Activated CD8-positive, alpha-beta memory T cell treated with anti-CD3 and anti-CD28 coated beads, Interleukin-2, amount 50 U/mL, for 4 hours (primary cell): Measurements from ENCODE around the gene THBD.

Source experiments
- DNase-seq: peaks from one replicate; pipeline ENCODE4 v3.0.0-alpha.2; 2020

Gene THBD

GRCh38 chr20:23060629-23061028, 11.2 kb upstream of the THBD start:
- DNase-seq, result no peak

GRCh38 chr20:23059846-23060245, 10.4 kb upstream of the THBD start:
- no peak for DNase-seq

GRCh38 chr20:23059001-23059400, 9.5 kb upstream of the THBD start:
- DNase-seq, result no peak

DNA sequence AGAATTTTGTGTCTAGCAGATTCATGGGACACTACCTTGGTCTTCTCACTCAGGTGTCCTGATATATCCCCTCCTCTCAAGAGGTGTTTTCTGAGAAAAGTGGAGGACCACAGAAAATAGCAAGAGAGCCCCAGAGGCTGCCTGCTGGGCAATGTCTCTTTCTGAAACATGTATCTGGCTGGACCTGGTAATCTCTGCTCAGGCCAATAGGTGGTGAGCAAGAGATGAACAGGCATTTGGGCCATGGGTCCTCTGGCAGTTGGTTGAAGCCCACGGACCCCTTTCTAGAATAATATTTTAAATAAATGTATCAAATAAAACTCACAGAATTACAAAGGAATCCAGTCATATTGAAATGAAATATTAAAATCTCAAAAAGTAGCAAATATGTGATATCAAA, 8.8 kb upstream of the THBD start:
- DNase-seq, result no peak

DNA sequence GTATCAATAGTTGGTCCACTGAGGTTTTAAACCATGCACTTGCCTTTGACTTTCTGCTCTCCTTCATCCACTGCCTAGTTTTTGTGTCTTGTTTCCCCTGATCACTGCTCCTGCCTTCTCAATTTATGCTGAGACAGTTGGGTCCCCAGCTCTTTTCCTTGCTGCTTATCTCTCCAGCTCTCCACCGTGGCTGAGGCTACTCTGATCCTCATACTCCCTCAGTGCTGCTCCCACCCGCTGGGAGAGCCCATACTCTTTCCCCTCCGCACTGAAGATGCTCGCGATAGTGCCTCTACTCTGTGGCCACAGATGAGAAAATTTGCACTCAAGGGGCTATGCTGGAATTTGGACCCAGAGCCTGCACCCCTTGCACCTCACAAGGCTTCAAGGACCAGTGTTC, 3.4 kb upstream of the THBD start:
- no peak for DNase-seq

GRCh38 chr20:23050847-23051627, 1.6 kb upstream of the THBD start:
- no peak for DNase-seq

DNA sequence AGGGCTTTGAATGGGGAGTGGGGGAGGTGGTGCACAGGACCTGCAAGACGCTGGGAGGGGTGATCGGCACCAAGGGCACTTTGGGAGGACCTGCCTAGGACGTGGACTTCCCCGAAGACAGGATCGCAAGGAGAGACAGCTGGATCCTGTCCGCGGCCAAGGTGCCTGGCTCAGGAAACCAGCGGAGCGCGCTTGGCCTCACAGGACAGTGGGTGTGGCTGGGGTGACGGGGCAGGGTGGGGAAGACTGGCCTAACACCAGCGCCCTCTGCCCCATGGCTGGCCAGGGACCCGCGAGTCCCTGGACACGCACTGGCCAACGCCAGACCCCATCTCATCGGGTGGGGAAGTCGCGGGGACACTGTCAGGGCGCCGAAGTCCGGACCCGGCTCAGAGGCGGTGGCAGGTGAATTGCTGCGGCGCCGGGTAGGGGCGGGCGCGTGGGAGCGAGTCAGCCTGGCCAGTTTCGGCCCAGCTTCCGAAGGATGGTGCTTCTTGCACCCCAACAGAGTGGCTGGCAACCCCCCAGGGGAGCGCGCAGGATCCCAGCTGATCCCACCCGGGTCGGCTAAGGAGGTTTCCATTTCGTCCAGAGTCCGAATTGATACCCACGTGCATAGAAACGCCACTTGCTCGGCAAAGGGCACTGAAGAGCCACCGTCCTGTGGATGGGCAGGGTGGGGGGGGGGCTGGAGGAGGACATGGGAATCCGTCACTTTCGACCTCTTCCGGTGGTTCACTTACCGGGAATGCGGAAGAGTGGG, 785 bp upstream of the THBD start:
- no peak for DNase-seq

DNA sequence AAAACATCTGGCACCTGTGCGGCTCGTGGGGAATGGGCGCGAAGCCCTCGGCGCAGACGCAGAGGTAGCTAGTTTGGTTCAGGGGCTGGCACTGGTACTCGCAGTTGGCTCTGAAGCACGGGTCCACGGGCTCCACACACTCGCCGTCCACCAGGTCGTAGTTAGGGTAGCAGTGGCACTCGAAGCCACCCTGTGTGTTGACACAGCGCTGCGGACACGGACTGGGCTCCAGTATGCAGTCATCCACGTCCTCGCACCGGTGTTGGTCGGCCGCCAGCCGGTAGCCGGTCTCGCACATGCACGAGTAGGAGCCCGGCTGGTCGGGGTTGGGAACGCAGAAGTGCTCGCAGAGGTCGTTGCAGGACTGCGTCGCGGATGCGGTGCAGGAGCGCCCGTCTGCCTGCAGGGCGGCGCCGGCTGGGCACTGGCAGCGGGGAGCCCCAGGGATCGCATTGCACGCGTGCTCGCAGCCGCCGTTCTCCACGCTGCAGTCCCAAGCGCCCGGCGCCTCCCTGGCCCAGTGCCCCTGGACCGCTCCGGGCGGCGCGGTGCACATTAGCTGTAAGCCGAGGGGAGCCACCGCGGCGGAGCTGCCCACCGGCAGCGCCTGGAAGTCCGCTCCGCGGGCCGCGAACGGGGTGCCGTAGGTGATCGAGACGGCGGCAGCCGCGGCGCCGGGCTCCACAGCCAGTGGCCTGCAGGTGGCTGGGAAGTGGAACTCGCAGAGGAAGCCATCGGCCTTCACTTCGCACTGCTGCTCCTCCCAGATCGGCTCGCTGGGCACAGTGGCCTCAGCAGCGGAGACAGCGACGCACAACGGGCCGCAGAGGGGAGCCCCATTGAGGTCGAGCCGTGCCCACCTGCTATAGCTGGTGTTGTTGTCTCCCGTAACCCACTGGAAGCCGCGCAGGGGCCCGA, 930 bp downstream of the THBD start:
- no peak for DNase-seq

DNA sequence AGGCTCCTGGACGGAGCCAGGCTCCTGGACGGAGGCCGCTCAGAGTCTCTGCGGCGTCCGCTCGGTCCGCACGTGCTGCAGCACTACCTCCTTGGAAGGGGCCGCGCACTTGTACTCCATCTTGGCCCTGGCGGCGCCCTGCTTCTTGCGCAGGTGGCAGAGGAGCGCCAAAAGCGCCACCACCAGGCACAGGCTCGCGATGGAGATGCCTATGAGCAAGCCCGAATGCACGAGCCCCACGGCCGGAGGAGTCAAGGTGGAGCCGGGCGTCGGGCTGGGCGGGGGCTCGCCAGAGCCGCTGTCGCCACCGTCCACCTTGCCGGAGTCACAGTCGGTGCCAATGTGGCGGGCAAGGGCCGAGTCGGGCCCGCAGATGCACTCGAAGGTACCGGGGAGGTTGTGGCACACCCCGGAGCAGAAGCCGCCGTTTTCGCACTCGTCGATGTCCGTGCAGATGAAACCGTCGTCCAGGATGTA, 1.7 kb downstream of the THBD start:
- no peak for DNase-seq

DNA sequence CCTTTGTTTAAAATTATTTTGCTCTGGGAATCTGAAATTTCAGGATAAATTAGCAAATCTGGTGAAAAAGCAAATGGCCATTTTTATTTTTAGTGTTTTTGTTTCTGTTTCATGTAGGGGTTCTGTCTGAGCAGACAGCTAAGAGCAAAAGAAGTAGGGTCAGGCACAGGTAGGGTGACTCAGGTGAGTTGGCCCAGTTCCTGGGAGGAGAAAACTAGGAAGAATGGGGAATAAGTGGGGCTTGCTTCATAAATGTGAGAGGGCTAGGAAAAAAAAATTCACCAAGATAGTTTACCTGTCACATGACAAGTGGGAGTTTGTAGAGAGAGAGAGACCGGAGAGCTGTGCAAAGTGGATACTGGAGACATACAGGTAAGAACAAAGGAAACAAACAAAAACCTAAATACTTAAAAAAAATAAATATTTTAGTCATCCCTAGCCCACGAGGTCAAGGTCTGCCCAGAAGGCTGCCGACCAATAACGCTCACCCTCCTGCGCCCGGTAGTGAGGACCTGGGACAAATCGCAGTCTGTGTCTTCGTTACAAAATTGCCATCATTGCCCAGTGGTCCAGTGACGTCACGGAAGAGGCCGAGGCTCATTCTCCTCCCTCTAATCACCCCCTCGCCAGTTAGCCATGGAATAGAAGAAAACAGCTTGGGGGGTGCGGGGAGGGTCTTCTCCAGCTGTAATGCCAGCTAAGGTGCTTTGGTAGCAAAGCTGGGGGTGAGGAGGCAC, 2.3 kb downstream of the THBD start:
- DNase-seq, result no peak

DNA sequence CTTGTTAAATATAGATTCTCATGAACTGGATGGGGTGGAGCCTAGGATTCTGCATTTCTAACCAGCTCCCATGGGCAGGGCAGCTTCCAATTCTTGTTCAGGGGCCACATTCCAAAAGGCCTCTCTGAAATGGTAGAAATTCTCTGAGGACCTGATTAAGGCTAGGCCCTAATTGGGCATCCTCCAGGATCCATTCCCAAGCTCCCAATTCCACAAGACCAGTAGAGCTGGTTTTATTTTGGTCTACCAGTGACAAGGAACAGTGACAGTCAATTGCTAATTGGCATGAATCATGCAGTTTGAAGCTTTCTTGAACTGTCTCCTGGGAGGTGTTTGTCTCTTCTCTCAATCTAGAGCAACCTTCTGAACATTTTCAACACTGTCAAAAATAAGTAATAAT, 3.0 kb downstream of the THBD start:
- DNase-seq, result no peak

- DNase-seq, result no peak
Measured at GRCh38 chr20:23043376-23043775, 6.1 kb downstream of the THBD start.

DNA sequence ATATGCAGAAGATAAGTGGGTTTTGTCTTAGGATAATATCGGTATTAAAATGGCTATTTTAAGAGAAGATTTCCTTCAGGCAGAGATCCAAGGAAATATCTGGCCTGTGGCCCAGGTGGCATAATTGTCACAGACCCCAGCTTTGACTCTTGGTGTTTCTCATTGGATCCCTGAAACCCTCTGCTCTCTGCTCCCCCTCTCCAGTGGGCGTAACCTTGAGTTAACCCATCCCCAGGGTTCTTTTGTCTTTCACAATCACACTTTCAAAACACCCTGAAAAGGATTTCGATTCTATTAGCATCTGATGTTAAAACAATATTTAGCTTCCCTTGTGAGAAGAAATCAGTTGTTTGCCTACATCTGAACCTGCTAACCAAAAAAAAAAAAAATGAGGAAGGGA, 7.2 kb downstream of the THBD start:
- DNase-seq, result no peak

GRCh38 chr20:23039885-23040508, 9.5 kb downstream of the THBD start:
- DNase-seq, result no peak

DNA sequence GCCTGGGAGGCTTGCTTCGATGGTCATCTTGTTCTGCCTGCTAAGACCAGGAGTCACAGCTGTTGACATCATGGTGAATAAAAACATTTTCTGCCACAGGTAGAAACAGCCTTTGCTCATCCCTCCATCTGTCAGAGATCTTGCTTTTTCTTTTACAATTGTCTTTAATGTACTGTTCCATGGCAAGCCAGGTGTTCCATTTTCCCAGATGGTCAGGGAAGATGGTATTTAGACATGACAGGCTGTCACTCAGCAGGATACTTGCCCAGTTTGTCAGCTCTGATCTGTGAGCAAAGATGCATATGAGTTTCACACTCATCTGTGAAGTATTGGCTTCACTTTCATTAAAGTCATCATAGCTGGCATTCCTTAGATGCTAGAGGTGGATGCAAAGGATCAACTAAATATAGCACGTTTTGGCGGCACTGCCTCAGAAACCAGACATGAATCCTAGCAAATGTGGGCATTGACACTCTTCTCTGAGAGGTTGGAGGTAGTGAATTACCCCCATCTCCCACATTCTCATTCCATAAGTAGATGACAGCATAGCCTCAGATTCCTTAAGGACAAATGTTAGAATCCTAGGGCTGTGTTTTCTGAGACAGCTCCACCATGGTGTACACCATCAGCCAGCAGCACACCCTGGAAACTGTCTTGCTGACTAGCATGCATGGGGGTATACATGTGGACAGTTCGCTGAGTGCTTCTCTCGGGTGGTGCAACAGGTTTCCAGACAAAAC, 10.2 kb downstream of the THBD start:
- no peak for DNase-seq

GRCh38 chr20:23037017-23037481, 12.4 kb downstream of the THBD start:
- no peak for DNase-seq

- DNase-seq, result no peak
Measured at GRCh38 chr20:23036371-23036770, 13.1 kb downstream of the THBD start.

DNA sequence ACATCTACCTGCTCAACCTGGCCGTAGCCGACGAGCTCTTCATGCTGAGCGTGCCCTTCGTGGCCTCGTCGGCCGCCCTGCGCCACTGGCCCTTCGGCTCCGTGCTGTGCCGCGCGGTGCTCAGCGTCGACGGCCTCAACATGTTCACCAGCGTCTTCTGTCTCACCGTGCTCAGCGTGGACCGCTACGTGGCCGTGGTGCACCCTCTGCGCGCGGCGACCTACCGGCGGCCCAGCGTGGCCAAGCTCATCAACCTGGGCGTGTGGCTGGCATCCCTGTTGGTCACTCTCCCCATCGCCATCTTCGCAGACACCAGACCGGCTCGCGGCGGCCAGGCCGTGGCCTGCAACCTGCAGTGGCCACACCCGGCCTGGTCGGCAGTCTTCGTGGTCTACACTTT, 13.7 kb downstream of the THBD start:
- DNase-seq, result no peak

DNA sequence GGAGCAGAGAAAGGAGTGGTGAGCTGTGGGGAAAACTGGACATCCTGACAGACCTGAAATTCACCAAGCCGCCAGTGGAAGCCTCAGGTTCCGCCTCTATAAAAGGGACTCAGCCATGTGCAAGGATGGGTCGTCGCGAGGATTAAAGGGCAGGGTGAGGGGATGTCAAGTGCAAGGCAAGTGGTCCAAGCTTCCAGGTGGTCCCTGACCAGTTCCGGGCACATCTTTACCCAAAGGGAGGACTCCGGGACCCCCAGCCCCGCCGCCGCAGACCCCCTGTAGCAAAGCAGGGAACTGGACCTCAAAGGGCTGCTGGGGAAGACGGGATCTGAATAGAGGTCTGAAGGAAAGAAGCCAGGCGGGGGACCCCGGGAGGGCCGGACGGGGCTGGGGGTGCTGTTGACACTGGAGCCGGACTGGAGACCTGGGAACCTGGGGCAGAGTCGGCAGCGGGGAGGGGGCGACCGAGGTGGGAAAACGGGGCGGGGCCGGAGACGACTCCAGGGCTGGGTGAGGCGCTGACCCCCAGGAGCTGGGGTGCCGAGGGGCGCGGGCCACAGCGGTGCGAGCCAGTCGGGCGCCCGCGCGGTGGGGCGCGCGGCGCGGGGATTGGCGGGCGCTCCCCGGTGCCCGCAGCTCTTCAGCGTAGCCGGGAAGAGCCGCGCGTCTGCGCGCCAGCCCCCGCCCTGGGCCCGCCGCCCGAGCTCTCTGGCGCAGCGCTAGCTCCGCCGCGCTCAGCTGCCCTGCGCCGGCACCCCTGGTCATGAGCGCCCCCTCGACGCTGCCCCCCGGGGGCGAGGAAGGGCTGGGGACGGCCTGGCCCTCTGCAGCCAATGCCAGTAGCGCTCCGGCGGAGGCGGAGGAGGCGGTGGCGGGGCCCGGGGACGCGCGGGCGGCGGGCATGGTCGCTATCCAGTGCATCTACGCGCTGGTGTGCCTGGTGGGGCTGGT, 14.5 kb downstream of the THBD start, which contains the start of gene SSTR4:
Gene SSTR4, plus strand, starts transcription at position 592 of the 951 bp plus-strand sequence. Its CDS starts 172 bp downstream, at position 764.
- no peak for DNase-seq

DNA sequence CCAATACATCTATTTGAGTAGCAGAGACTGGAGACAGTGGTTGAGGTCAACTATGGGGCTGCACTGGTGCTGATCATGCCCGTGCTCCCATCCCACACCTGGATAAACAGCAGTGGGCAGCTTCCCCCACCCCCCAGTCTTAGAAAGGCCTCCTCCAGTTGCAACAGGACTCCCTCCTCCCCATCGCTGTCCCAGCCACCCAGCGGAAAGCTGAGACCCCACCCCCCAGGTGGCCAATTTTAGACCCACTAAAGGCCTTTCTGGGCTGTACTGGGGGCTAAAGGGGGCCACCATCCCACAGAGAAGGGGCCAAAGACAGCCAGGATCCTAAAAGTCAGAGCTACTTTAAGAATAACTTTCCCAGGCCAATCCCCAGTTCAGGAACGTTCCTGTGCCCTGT, 15.6 kb downstream of the THBD start:
- DNase-seq, result no peak
